Measurements from ENCODE around the gene LRGUK. TPM values are rescaled to one million over a fixed set of nuclear protein-coding genes. Genes with fewer than 3 reads are reported as not detected.

The LRGUK gene
- total and polyA plus RNA-seq, 2 of the 4 experiments (the other 2 are of a cell fraction): 0.07 TPM; not detected in 1

- Histone ChIP-seq H3K9ac (ENCODE audit: low read depth, low read length) (no peak overlapping the region), H3K9me3 (ENCODE audit: control insufficient read depth, insufficient read depth, low read length) (peaks cover 7% of the 10 kb centered on the region), H3K14ac (replicated peaks; ENCODE audit: low read depth, low read length) (no peak overlapping the region), H3K79me1 (ENCODE audit: low read depth in 1 of 2, low read length in 2 of 2) (no peaks in the 10 kb centered on the region), H3K4me3 (ENCODE audit: insufficient read depth, low read depth, low read length) (no peak overlapping the region), H4K20me1 (ENCODE audit: insufficient read depth, low read length) (no peaks in the 10 kb centered on the region), H4K8ac (ENCODE audit: low read depth in 2 of 2, low read length in 2 of 2) (no peak overlapping the region), H2AK5ac (ENCODE audit: low read depth, low read length) (no peak overlapping the region), H3K27ac (ENCODE audit: insufficient read depth, low read length) (no peak overlapping the region), H3K4me1 (ENCODE audit: control insufficient read depth, insufficient read depth, low read length) (no peaks in the 10 kb centered on the region), H2BK120ac (ENCODE audit: low read depth, low read length) (no peak overlapping the region), H3K4me2 (ENCODE audit: low read depth, low read length) (no peak overlapping the region), H2BK5ac (ENCODE audit: low read depth, low read length, poor library complexity, severe bottlenecking) (no peak overlapping the region), H3K23ac (ENCODE audit: low read depth, low read length) (no peak overlapping the region), H3K36me3 (ENCODE audit: control insufficient read depth, insufficient read depth, low read length) (no peaks in the 10 kb centered on the region), H2AFZ (replicated peaks; ENCODE audit: low read length, poor library complexity) (no peak overlapping the region), H2AK9ac (replicated peaks; ENCODE audit: low read depth, low read length, poor library complexity) (no peak overlapping the region), H2BK15ac (ENCODE audit: low read depth, low read length) (no peak overlapping the region), H3K9me1 (ENCODE audit: insufficient read depth, low read length) (no peaks in the 10 kb centered on the region), H4K91ac (ENCODE audit: insufficient read depth, low read depth, low read length) (no peak overlapping the region), H4K5ac (ENCODE audit: low read depth, low read length) (no peak overlapping the region), H3K27me3 (ENCODE audit: control insufficient read depth, insufficient read depth, low read length) (no peaks in the 10 kb centered on the region), H2BK20ac (ENCODE audit: low read depth, low read length) (no peak overlapping the region), H3K56ac (ENCODE audit: extremely low read depth, insufficient read depth, low read length) (no peak overlapping the region), H3K18ac (ENCODE audit: low read depth, low read length) (no peak overlapping the region), H3K4ac (ENCODE audit: low read depth, low read length) (no peak overlapping the region)
- ATAC-seq (ENCODE audit: low read depth): no peak
- in situ Hi-C loops (cut with MboI; ENCODE audit: low sequenced_read_pairs): no loop called here
- dilution Hi-C loops (cut with HindIII; ENCODE audit: low sequenced_read_pairs, unreplicated experiment): no loop called here
- no TSS peak for BruUV-seq (replicated peaks)
- ChIA-PET CTCF (interaction anchor here (0.7 kb wide), 1 partner anchor 729 kb away, joined by 4 read pairs; no protein-coding TSS in a partner anchor), POLR2A (ENCODE audit: unreplicated experiment) (no interaction called here)
- no peak for DNase-seq
- intact Hi-C loops (cut with micrococcal nuclease): no loop called here
- TF ChIP-seq RFX5 (IDR thresholded peaks at IDR 0.05; ENCODE audit: low read depth, low read length): no peak
- no peak for TF ChIP-seq USF2 (IDR thresholded peaks at IDR 0.05; ENCODE audit: low read depth, low read length)
- no peak for TF ChIP-seq CTCF (conservative IDR thresholded peaks at IDR 0.05; ENCODE audit: low read depth, low read length)
- no peak for TF ChIP-seq BHLHE40 (IDR thresholded peaks at IDR 0.05; ENCODE audit: low read depth, low read length)
- no peak for TF ChIP-seq SMC3 (IDR thresholded peaks at IDR 0.05; ENCODE audit: low read depth, low read length)
- TF ChIP-seq MAZ (IDR thresholded peaks at IDR 0.05; ENCODE audit: borderline replicate concordance, low read depth, low read length): no peak
- no peak for TF ChIP-seq FOS (IDR thresholded peaks at IDR 0.05; ENCODE audit: low read depth, low read length)
- TF ChIP-seq POLR2A (IDR thresholded peaks at IDR 0.05; ENCODE audit: low read depth, low read length): no peak
- TF ChIP-seq NFE2L2 (IDR thresholded peaks at IDR 0.05; ENCODE audit: low read depth, low read length): no peak
- TF ChIP-seq RCOR1 (IDR thresholded peaks at IDR 0.05; ENCODE audit: insufficient replicate concordance, low read length): no peak
- no peak for TF ChIP-seq CHD1 (IDR thresholded peaks at IDR 0.05; ENCODE audit: low read depth, low read length)
- no peak for TF ChIP-seq MXI1 (IDR thresholded peaks at IDR 0.05; ENCODE audit: borderline replicate concordance, low read depth, low read length)
- TF ChIP-seq ELK1 (IDR thresholded peaks at IDR 0.05; ENCODE audit: borderline replicate concordance, low read depth, low read length): no peak
- TF ChIP-seq MAFK (IDR thresholded peaks at IDR 0.05; ENCODE audit: low read depth, low read length): no peak
Measured at GRCh38 chr7:134088199-134088598, 38.9 kb upstream of the LRGUK start.
